MM.1S (cell line): ENCODE data around the gene BCL2L1.
A peak's percentile ranks its signal among the peaks of the same experiment; 100 is the strongest.

ENCODE experiments used
- DNase-seq: peaks from one replicate; pipeline ENCODE4 v3.0.0-alpha.2; 2015
- H2AFZ ChIP-seq: fragments of 300-600 bp; sonication (generic); 2 replicates; pipeline ENCODE4 v1.6.0; 2016; ENCODE audit warnings: antibody characterized with exemption, low read length
- H3F3A ChIP-seq: fragments of 300-600 bp; sonication (generic); 2 replicates; pipeline ENCODE4 v1.6.1; 2016; ENCODE audit warnings: mild to moderate bottlenecking, antibody characterized with exemption, low read length, moderate library complexity, mixed read lengths; ENCODE audit not compliant: insufficient read depth
- H3K27ac ChIP-seq: fragments of 300-600 bp; sonication (generic); 2 replicates; pipeline ENCODE4 v1.5.1; 2016; ENCODE audit warnings: mild to moderate bottlenecking, low read length
- H3K27me3 ChIP-seq: fragments of 300-600 bp; sonication (generic); replicated peaks from 2 replicates; pipeline ENCODE4 v1.6.0; 2016; ENCODE audit warnings: low read length; ENCODE audit not compliant: insufficient read depth
- H3K36me3 ChIP-seq: fragments of 300-600 bp; sonication (generic); replicated peaks from 2 replicates; pipeline ENCODE4 v1.6.1; 2016; ENCODE audit warnings: mild to moderate bottlenecking, low read length, mixed read lengths; ENCODE audit not compliant: insufficient read depth
- H3K4me1 ChIP-seq: fragments of 300-600 bp; sonication (generic); 2 replicates; pipeline ENCODE4 v1.6.1; 2016; ENCODE audit warnings: low read length, mixed read lengths
- H3K4me2 ChIP-seq: fragments of 300-600 bp; sonication (generic); 2 replicates; pipeline ENCODE4 v1.6.0; 2016; ENCODE audit warnings: low read depth, low read length
- H3K4me3 ChIP-seq: fragments of 300-600 bp; sonication (generic); 2 replicates; pipeline ENCODE4 v1.5.1; 2016; ENCODE audit warnings: low read length, mixed read lengths
- H3K79me2 ChIP-seq: fragments of 300-600 bp; sonication (generic); 2 replicates; pipeline ENCODE4 v1.6.1; 2016; ENCODE audit warnings: mixed run types, low read length, mixed read lengths
- H3K9ac ChIP-seq: fragments of 300-600 bp; sonication (generic); 2 replicates; pipeline ENCODE4 v1.6.1; 2016; ENCODE audit warnings: low read length, mixed read lengths
- H3K9me2 ChIP-seq: fragments of 300-600 bp; sonication (generic); replicated peaks from 2 replicates; pipeline ENCODE4 v1.6.1; 2016; ENCODE audit warnings: mild to moderate bottlenecking, low read length, mixed read lengths; ENCODE audit not compliant: insufficient read depth
- H3K9me3 ChIP-seq: fragments of 300-600 bp; sonication (generic); replicated peaks from 2 replicates; pipeline ENCODE4 v1.6.1; 2016; ENCODE audit warnings: mild to moderate bottlenecking, low read length, mixed read lengths; ENCODE audit not compliant: insufficient read depth
- H4K20me1 ChIP-seq: fragments of 300-600 bp; sonication (generic); 2 replicates; pipeline ENCODE4 v1.6.1; 2016; ENCODE audit warnings: mild to moderate bottlenecking, low read length, moderate library complexity, mixed read lengths; ENCODE audit not compliant: insufficient read depth
- EZH2 ChIP-seq: fragments of 300-600 bp; sonication (generic); optimal IDR thresholded peaks from 2 replicates; pipeline ENCODE3; 2017; ENCODE audit warnings: low read depth, mild to moderate bottlenecking, antibody characterized with exemption, low read length, mixed read lengths
- EZH2phosphoT487 ChIP-seq: fragments of 300-600 bp; sonication (generic); IDR thresholded peaks from 2 replicates; pipeline ENCODE4 v1.6.1; 2018; ENCODE audit warnings: antibody characterized with exemption, low read length
- TF ChIP-seq, protein P1 (sequence below): fragments of 300-600 bp; sonication (generic); IDR thresholded peaks from 2 replicates; pipeline ENCODE4 v1.5.1; 2016; ENCODE audit warnings: antibody characterized with exemption, low read length, mixed read lengths

BCL2L1 gene

DNA sequence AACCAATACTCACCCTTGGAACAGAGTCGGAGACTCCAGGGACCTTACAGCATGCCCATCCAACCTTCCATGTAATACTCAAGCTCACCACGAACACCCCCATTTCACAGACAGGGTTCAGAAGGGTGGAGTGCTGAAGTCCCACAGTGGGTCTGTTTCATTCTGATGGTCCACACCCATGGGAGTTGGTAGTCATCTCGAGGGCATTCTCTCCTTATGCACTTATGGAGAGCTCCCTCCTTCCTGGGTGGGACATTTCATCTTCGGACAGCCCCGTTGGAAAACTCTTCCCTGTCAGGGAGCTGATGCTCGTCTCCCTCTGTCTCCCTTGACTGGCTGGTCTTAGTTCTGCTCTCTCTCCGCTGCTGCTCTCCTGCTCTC lies 46.1 kb downstream of the BCL2L1 start:
- peak overlapping the region; percentile 68 for H3K4me2 ChIP-seq
- peaks cover 51% of the 10 kb centered on the region for H3F3A ChIP-seq
- H3K4me1 ChIP-seq = peaks cover 78% of the 10 kb centered on the region
- no peaks in the 10 kb centered on the region for H3K27me3 ChIP-seq
- H3K9me3 ChIP-seq = no peaks in the 10 kb centered on the region
- peak overlapping the region; percentile 70; the same call in 1 of the 2 replicates for H3K27ac ChIP-seq
- H2AFZ ChIP-seq = no peak overlapping the region
- TF ChIP-seq, protein P1, sequence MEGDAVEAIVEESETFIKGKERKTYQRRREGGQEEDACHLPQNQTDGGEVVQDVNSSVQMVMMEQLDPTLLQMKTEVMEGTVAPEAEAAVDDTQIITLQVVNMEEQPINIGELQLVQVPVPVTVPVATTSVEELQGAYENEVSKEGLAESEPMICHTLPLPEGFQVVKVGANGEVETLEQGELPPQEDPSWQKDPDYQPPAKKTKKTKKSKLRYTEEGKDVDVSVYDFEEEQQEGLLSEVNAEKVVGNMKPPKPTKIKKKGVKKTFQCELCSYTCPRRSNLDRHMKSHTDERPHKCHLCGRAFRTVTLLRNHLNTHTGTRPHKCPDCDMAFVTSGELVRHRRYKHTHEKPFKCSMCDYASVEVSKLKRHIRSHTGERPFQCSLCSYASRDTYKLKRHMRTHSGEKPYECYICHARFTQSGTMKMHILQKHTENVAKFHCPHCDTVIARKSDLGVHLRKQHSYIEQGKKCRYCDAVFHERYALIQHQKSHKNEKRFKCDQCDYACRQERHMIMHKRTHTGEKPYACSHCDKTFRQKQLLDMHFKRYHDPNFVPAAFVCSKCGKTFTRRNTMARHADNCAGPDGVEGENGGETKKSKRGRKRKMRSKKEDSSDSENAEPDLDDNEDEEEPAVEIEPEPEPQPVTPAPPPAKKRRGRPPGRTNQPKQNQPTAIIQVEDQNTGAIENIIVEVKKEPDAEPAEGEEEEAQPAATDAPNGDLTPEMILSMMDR = no peak
- H3K36me3 ChIP-seq = 0 out of 2 replicates have a peak, but pooled peaks cover 13% of the 10 kb centered on the region
- H3K9me2 ChIP-seq = no peaks in the 10 kb centered on the region
- H3K79me2 ChIP-seq = peaks cover 98% of the 10 kb centered on the region
- H4K20me1 ChIP-seq = no peaks in the 10 kb centered on the region
- peak overlapping the region; percentile 20; the same call in 1 of the 2 replicates for H3K4me3 ChIP-seq
- DNase-seq = no peak
- peak overlapping the region; percentile 33; the same call in 1 of the 2 replicates for H3K9ac ChIP-seq

DNA sequence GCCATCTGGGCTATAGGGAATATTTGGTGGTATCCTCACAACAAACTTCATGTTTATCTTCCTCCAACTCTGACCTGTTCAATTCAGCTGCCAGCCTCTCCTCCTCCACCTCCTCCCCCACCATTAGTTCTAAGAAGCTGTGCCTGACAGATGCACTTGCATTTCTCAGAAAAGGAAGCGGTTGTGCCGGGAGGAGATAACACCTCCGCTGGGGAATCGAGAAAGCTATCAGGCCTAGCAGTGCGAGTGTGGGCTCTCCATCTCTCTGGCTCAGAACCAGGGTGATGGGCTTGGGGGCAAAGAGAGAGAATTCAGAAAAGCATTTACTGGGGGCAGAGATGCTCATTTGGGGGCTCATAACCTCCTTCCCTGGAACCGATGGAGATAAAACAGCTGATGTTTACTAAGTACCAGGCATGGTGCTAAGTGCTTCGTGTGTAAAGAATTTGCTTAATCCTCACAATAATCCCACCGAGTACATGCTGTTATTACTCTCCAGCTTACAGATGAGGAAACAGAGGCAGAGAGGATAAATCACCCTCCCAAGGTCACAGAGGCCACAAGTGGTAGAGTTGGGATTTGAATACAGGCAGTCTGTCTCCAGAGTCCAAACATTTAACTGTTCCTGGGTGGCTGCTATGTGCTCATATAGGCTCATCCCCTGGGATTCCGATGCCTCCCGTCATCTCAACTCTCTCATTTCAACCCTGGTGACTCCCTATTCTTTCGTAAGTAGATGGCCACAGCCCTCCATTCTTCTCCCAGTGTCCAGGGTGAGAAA lies 46.6 kb downstream of the BCL2L1 start:
- Histone ChIP-seq H3K27me3 (no peaks in the 10 kb centered on the region), H3F3A (peaks cover 48% of the 10 kb centered on the region), H3K9me3 (no peaks in the 10 kb centered on the region), H2AFZ (no peak overlapping the region), H3K36me3 (0 out of 2 replicates have a peak, but pooled peaks cover 11% of the 10 kb centered on the region), H3K4me3 (peak overlapping the region; percentile 20; the same call in 1 of the 2 replicates), H3K9me2 (no peaks in the 10 kb centered on the region), H3K4me2 (peak overlapping the region; percentile 68), H3K27ac (peak overlapping the region; percentile 70), H3K79me2 (peaks cover 98% of the 10 kb centered on the region), H3K9ac (peak overlapping the region; percentile 33; the same call in 1 of the 2 replicates), H3K4me1 (peaks cover 72% of the 10 kb centered on the region), H4K20me1 (no peaks in the 10 kb centered on the region)
- TF ChIP-seq EZH2phosphoT487 = no peak
- no peak for TF ChIP-seq EZH2
- TF ChIP-seq, protein P1 = no peak
- peak; percentile 77 for DNase-seq

DNA sequence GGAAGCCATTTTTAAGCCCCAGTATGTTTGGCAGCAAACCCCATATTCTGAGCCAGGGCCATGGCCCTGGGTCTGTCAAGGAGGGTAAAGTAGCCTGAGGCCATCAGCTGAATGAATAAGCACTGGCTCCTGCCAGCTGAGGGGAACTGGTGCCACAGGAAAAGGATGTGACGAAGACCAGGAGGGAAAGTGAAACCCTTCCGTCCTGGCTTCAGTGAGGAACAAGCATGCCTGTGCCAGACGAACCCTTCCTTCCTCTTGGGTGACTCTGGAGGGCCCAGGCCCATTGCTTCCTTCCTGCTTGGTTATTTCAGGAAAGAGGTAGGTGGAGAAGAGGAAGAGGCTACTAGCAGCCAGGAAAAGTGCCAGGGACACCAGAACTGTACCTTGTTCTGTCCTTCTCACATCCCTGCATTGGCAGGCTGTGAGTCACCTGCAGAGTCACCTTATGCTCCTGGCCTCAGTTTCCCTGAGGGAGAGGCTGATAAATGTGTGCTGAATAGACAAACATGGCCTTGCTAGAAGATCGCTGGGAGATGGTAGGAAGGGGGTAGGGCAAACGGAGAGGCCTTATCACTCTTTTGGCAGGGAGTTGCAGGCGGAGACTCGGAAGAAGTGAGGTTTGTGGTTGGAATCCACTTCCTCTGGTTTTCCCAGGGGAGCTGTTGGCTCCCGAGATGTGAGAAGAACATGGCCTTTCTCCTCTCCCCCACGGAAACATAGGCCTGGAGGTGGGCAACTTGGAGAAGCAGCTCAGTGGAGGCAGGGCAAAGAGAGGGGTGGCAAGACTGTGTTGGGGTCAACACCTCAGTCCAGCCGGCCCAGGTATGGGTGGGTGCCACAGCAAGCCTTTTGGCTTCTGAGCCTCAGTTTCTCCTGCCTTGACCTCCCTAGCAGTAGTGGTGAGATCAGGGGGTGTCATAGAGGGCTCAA lies 47.5 kb downstream of the BCL2L1 start:
- Histone ChIP-seq H3K9ac (peak overlapping the region; percentile 33), H4K20me1 (no peaks in the 10 kb centered on the region), H3K4me2 (peak overlapping the region; percentile 68), H3K36me3 (0 out of 2 replicates have a peak, but pooled peaks cover 14% of the 10 kb centered on the region), H3K27me3 (no peaks in the 10 kb centered on the region), H3K79me2 (peaks cover 98% of the 10 kb centered on the region), H3K4me3 (peak overlapping the region; percentile 13), H3K9me2 (no peaks in the 10 kb centered on the region), H3K4me1 (peaks cover 67% of the 10 kb centered on the region), H3K27ac (peak overlapping the region; percentile 70), H2AFZ (no peak overlapping the region), H3F3A (peaks cover 41% of the 10 kb centered on the region), H3K9me3 (no peaks in the 10 kb centered on the region)
- DNase-seq = peak; percentile 60
- TF ChIP-seq EZH2phosphoT487 (no peak), EZH2 (no peak)
- TF ChIP-seq, protein P1 = no peak
